ENCODE data around the gene SBF1.

The SBF1 gene

DNA sequence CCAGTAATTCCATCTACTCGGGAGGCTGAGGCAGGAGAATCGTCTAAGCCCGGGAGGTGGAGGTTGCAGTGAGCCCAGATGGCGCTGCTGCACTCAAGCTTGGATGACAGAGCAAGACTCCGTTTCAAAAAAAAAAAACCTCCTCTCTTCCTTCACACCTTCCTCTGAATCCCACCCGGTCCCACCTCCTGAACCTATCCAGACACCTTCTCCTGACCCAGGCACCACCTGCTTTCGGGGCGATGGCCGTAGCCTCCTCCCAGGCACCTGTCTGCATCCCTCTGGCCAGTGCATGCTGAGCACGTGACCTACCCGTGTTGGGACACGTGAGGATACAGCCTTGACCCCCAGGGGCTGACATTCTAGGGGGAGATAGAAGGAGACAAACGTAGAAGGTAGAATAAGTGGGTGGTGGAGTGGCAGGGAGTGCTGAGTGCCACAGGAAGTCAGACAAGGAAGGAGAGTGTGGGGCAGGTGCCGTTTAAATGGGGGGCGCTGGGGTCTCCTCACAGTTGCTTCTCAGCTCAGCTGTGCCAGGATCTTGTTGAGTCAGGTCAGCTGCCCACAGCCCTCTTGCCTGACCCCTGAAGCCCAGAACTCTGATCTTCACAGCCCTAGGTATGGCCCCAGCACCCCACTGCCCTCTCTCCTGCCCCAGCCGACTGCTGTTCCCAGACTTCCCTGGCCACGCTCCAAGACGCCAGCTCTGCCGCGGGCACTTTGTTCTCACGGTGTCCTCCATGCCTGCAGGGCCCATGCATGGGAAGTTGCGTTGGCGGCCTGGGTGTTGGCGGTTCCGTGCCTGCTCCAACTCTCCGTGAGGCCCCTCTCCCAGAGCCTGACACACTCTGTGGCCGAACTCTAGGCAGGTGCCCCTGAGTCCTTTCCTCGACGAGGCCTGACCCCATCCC is 10.6 kb upstream of the SBF1 start:
- DNase-seq (ENCODE audit: low spot score), result no peak

DNA sequence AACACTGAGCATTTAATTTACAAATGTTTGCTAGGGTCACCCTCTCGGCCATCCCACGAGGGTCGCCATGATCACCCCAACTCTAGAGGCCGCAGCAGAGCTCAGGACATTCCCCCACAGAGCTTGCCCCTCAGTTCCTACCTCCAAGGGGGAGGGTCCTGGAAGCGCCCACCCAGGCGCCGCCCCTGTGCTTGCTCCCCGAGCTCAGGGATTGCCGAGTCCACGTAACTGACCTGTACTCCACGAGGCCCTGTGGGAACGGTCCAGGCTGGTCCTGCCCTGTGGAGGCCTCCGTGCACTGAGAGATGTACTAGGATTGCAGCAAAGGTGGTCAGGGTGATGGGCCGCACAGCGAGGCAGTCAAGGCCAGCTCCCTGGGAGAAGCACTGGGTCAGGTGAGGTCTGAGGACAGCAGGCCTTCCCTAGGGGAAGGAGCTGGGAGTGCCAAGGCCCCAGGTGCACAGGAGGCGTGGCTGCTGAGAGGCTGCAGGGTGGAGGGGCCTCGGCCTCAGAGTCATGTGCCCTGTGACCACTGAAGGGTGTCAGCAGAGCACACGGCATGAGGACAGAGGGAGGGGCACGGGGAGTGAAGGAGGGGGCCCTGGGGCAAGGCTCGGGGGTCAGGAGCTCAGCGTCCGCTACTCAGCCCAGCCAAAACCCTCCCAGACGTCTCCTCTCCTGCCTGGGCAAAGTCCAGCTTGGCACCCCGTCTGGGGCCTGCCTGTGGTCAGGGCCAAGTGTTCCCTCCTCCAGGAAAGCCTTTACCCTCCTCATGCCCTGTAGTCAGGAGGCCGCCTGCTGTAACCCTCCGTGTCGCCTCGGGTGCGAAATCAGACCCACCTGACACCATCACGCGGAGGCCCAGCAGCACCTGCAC is 9.4 kb upstream of the SBF1 start:
- no peak for DNase-seq (ENCODE audit: low spot score)

DNA sequence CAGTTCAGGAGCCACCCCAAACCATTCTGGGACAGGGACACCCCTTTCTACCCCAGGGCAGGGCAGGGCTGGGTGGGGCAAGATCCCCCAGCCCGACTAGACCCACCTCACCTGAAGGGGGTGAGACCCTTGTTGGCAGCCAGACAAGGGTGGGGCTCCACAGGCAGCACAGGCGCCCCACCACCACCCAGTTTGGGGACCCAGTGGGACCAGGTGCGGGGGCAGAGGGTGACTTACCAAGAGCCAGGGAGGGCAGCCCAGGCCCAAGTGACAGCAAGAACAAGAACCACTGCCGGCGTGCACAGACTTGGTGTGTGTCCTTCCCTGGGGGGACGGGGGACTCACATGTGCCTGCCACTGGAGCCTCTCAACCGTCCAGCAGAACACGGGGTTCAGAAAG is 8.7 kb upstream of the SBF1 start:
- DNase-seq (ENCODE audit: low spot score), result no peak

DNA sequence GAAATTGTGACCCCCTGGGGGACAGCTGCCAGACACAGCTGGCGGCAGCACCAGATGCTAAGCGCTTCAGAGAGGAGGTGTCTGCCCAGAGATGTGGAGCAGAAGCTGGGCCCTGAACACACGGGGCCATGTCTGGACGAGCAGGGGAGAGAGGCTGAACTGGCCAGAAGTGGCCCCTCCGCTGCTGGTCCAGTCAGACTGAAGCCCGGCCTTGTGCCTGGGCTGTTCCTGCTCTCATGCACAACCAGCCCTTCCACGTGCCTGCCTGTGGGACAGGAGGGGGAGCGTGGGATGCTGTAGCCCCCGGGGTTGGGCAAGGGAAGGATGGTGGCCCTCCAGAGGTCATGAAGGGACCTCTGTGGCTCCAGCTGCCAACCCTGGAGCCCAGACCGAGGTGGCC is 8.3 kb upstream of the SBF1 start:
- DNase-seq (ENCODE audit: low spot score), result no peak

DNA sequence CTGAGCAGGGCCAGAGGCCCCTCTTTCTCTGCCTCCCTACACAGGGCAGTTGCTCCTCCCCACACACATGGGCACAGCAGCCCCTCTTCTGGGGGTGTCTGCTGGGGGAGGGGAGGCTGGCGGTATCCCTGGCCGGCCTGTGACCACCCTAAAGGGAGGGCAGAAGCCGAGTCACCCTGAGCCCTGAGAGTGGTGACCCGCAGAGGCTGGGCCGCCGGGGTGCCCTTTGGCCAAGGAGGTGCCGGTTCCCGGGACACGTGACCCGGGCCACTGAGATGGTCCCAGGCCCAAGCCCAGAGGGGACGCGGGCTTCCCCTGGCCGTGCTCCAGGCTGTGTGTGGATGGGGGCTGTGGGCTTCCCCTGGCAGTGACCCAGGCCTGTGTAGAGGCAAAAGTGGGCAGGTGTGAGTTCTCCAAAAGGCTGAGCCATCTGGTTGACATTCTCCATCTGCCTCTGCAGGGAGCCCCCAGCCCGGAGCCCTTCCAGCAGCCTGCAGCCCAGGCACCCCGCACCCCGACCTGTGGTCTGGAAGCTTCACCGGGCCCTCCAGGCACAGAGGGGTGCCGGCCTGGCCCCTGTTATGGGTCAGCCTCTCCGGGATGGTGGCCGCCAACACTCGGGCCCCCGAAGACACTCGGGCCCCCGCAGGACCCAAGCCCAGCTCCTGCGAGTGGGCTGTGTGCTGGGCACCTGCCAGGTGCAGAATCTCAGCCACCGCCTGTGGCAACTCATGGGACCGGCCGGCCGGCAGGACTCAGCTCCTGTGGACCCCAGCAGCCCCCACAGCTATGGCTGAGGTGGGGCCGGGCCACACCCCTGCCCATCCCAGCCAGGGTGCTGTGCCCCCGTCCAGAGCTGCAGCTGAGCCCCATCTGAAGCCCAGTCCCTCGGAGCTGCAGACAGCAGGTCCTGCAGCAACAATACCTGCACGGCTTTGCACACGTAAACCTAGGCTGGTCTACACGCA is 7.6 kb upstream of the SBF1 start:
- no peak for DNase-seq (ENCODE audit: low spot score)

DNA sequence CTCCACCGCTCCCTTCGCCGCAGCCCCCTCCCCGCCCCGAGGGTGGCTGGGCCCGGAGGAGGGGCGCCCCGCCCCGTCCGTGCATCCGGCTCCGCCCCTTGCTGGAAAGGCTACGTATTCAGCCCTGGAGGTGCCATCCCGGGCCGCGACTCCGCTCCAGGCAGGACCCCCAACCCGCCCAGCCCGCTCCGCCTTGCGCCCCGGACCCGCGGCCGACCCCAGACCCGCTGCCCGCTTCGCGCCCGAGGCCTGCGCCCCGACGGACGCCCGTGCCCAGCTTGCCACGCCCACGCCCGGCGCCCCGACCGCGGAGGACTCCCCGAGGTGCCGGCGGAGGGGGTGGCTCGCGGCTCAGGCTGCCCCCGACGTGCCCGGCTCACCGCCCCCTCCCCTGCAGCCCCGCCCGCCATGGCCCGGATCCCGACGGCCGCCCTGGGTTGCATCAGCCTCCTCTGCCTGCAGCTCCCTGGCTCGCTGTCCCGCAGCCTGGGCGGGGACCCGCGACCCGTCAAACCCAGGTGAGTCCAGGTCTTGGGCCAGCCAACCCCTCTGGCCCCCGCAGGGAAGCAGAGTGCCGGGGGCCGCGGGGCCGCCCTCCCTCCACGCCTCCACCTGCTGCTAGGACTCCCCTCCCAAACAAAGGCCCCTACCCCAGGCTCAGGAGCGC is 6.7 kb upstream of the SBF1 start, which contains the start of gene ADM2:
Gene ADM2 (plus strand): TSS at position 104 of the 667 bp plus-strand sequence. CDS start 305 bp downstream, at position 409.
- DNase-seq (ENCODE audit: low spot score), result no peak

DNA sequence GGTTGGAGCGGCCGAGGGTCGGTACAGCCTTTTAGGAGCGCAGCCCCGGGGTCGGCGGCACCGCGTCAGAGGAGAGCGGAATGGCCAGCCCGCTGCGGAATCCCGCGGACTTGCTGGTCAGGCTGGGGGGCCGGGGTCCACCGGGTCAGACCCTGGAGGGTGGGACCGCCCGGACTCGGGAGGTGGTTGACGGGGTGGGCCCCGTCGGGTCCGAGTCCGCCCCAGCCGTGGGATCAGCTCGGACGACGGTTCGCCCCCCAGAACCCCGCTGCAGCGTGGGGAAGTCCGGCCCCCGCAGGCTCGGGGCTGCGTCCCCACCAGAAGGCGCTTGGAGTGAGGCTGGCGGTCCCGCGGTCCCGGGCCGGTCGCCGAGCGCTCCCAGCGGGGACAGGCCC is 6.2 kb upstream of the SBF1 start:
- DNase-seq (ENCODE audit: low spot score), result no peak

DNA sequence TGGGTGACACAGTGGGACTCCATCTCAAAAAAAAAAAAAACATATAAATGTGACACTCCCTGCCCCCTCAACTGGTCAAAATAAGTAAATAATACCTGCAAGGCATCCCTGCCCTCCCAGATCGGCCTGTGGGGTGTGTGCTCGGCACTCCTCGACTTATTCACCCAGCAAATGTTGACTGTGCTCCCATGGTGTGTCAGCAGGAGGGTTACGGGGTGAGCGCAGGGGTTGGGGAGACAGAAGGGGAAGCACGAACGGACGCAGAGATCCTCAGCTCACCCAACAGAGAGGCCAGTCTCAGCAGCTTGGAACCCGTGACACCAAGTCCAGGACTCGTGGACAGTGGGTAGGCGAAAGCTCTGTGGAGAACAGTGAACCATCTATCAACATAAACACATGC is 4.9 kb upstream of the SBF1 start:
- no peak for DNase-seq (ENCODE audit: low spot score)

DNA sequence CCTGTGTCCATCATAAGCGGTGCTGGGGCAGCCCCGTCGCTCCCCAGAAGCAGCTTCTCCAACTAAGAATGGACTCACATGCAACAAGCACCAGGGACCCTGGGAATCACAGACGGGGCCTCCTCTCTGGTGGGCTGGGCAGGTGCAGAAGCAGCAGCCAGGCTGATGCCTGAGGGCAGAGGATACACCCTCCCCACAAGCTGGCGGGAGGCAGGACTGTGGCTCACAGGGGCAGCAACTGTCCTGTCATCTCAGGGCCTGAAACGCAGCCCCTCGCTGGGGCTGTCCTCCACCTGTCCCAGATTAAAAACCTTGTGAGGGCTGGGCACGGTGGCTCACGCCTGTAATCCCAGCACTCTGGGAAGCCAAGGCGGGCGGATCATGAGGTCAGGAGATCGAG is 3.1 kb upstream of the SBF1 start:
- no peak for DNase-seq (ENCODE audit: low spot score)

DNA sequence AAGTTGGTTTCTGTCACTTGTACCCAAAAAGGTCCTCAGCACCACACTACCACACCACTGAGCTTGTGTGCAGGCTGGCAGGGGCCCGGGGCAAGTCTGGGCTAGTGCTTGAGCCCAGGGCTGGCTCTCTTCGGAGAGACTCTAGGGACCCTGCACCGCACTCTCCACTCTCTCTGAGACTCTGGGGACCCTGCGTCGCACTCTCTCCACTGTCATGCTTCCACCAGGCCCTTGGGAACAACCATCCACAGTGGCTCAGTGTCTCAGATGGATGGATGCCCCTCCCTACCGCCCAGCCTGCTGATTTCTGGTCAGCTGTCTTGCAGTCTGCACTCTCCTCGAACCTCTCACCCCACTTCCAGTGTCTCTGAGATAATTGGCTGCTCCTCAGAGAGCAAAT is 2.0 kb upstream of the SBF1 start:
- DNase-seq (ENCODE audit: low spot score), result no peak

DNA sequence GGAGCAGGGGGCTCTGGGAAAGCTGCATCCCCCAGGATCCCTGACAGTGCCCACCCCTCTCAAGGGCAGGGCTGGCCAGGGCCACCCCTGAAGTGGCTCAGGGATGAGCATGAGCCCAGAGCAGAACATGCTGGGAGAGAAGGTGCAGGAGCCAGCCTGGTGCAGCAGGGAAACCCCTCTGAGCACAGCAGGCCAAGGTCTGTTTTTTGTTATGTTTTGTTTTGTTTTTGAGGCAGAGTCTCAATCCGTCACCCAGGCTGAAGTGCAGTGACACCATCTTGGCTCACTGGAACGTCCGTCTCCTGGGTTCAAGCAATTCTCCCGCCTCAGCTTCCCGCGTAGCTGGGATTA is 792 bp upstream of the SBF1 start:
- DNase-seq (ENCODE audit: low spot score), result no peak

DNA sequence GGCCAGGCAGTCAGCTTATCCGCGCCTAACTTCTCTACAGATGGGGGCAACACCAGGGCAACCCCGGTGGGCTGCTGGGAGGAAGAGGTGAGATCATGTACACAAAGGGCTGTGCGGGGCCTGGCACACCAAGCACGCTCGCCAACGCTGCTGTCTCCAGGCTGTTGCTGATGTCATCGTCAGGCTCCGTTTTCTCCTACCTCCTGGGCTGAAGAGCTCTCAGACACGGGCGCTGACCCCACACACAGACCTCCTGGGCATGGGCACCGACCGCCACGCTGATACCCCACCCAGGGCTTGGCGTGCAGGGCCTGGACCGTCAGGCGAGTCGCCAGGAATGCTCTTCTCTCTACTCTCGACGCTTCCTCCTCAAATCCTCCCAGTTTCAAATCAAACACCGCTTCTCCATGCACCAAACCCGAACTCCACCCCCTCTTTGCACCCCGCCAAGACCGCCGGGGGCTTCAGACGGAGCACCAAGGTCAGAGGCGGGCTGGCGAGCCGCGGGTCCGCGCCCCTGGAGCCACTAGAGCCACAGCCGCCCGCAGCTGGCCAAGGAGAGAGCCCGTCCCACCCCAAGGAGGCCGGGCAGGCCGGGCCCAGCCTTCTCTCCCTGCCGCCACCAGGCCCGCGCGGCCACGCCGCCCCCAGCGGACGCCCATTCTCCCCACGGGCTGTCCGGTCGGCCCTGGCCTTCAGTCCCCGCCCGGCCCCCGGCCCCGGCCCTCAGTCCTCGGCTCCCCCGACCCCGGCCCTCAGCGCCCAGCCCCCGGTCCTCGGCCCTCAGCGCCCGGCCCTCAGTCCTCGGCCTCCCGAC is 772 bp downstream of the SBF1 start:
- DNase-seq (ENCODE audit: low spot score), result peak; percentile 23

DNA sequence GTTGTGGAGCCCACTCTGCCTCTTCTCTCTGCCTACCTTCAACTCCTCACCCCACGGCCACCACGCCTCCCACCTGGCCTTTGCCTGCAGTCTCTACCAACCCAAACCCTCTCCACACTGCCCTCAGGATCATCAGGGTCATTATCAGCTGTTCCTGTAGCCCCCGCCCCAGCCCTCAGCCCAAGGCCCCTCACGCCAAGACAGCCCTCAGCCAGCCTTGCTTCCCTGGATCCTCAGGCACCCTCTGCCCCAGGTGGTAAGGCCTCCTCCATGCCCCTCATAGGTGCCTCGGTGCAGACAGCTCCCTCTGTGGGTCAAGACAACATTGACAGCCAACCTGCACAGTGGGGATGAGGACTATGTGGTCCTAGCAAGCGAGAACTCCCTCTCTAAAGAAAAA is 1.7 kb downstream of the SBF1 start:
- no peak for DNase-seq (ENCODE audit: low spot score)

DNA sequence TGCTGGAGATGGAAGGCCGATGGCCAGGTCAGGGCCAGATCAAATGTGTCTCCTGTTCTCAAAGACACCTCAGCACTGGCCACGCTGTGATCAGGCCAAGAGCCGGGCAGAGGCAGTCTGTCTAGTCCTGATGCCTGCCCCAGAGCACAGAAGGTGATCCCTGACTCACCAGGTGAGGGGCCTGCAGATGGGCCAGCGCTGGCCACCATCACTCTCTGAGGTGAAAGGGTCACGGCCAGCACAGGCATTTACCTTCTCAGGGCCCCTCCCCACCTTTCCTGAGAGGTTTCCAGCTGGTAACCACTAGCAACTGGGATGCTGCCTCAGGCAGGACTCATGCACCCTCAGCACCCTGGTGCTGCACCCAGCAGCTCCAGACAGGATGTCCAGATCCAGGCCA is 2.9 kb downstream of the SBF1 start:
- no peak for DNase-seq (ENCODE audit: low spot score)

DNA sequence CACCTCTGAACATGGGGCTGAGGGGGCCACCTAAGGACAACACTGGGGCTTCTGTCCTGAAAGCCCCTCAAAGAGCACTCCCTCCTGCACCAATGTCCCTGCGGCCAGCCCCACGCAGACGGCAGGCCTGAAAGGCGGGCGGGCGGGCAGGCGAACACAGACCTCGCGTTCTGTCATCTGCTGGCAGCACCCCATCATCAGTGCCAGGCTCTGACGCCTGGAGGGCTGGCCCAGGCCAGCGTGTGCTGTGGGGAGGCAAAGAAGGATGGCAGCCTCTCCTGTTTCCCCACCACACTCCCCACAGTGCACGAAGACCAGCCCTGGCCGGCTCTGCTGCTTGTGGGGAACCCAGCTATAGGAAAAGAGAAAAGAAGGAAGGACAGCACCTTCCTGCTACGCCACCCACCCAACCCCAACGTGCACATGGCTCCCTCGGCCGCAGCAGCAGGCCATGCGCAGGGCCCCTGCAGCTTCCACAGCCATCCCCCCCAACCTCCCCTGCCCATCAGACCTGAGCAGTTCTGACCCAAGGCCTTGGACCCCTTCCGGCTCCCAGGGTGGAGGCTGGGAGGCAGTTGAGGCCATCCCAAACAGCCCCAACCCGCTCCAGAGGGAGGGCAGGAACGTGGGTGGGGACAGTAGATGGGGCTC is 3.5 kb downstream of the SBF1 start:
- no peak for DNase-seq (ENCODE audit: low spot score)

DNA sequence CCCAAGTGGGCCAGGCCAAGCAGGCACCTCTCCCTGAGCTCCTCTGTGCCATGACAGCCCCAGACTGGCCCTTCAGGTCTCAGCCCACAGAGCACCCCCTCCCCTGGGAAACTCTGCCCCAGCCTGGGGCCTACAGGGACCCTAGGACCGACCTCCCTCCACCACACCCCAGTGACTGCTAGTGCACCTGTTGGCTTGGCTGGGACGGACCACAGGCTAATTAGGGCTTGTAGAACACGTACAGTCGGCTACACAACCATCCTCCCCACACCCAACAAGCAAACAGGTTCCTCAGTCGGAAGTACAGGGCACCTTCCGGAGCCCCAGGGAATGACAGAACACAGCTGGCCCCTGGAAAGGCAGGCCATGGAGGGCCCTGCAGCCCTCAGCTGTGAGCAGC is 4.3 kb downstream of the SBF1 start:
- no peak for DNase-seq (ENCODE audit: low spot score)

DNA sequence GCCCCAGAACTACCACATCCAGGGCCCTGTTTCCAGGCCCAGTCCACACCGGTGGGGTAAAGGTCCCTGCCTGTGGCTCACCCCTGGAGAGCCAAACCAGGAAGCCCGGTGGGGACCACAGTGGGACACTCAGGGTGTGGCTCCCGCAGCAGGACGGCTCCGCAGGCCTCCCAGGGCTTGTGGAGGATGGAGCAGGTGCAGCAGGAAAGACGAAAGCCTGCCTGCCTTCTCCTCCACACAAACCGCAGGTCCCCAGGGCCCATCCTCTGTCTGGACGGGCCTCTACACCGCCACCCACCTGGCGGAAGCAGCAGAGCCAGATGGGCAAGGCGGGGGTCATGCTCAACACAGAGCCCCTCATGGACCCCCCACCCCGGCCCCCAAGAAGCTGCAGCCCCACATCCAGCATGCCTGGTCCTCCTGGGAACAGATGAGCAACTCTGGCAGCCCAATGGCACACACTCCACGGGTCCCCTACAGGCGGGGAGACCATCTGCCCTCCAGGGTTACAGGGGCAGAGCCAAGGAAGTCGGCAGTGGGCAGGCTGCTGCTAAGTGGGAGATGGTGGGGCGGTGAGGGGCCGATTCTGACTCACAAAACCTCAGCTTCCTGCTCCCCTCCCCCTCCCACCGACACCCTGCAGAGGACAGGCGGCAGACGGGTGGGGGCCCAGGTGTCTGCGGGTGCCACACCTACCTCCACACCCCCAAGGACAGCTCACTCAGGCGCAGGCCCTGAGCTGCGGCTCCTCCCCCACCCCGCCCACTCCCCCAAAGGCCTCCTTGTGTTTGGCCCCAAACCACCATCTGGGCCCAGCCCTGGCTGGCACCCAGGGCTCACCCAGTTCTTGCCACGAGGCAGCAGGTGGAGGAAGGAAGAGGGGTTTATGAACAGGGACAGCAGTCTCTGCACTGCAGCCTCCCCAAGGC is 5.2 kb downstream of the SBF1 start:
- DNase-seq (ENCODE audit: low spot score), result no peak

DNA sequence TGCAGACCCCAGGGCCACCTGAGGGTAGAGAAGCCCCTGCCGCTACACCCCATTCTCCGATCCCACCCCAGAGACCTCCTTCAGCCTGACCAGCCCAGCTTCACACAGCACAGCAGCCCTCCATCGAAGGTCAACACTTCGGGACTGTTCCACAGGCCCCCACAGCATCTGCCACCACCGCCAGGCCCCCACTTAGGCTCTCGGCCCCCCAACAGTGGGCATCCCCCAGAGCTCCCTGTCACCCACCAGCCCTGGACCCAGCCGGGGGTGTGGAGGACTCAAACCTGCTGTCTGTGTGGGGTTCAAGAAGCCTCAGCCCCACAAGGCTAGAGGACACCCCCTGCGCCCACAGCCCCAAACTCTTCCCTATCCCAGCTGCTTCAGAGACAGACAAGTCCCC is 6.2 kb downstream of the SBF1 start:
- no peak for DNase-seq (ENCODE audit: low spot score)

Measured in kidney capillary endothelial cell (primary cell).